HG02970 (cell line): ENCODE measurements around the gene SMTNL1.

Experiments used
- ATAC-seq: cut with Tn5 transposase; IDR thresholded peaks from one replicate; pipeline ENCODE4 v1.9.1; 2021; ENCODE audit warnings: mild to moderate bottlenecking, moderate library complexity, moderate number of reproducible peaks; ENCODE audit not compliant: unreplicated experiment, low FRiP score

Gene SMTNL1

DNA sequence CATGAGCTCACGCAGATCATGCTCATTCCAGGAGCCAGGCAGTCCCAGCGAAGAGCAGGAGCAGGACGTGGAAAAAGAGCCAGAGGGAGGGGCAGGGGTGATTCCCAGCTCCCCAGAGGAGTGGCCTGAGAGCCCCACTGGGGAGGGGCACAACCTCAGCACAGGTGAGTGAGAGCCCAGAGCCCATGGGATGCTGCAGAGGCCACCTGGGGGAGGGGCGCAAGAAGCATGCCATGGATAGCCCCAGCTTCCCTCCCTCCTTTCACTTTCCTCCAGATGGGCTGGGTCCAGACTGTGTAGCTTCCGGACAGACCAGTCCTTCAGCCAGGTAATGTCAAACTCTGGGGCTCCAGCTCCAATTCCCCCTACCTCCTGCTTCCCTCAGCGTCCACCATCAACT lies 6.2 kb downstream of the SMTNL1 start:
- ATAC-seq = no peak

DNA sequence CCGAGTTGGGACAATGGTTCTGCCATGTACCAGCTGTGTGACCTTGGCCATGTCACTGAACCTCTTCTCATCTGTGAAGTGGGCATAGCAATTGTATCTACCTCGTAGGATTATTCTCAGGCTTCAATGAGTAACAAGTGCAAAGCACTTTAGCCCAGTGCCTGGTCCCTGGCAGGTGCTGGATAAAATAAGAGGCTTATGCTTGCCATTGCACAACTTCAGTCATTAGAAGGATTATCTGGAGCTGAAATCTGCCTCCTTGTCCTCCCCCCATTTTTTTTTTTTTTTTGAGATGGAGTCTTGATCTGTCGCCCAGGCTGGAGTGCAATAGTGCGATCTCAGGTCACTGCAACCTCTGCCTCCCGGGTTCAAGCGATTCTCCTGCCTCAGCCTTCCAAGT lies 7.2 kb downstream of the SMTNL1 start:
- ATAC-seq = no peak

DNA sequence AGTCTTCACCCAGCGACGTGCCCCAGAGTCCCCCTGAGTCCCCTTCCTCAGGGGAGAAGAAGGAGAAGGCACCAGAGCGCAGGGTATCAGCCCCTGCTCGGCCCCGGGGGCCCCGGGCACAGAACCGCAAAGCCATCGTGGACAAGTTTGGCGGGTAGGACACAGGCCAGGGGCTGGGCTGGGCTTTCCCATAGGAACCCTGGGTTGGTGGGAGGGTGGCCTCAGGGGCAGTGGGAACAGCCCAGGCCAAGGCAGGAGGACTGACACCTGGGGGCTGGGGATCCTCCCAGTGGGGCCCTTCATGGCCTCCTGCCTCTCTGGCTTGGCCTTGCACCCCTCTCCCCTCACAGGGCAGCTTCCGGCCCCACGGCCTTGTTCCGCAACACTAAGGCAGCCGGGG lies 8.5 kb downstream of the SMTNL1 start:
- no peak for ATAC-seq

DNA sequence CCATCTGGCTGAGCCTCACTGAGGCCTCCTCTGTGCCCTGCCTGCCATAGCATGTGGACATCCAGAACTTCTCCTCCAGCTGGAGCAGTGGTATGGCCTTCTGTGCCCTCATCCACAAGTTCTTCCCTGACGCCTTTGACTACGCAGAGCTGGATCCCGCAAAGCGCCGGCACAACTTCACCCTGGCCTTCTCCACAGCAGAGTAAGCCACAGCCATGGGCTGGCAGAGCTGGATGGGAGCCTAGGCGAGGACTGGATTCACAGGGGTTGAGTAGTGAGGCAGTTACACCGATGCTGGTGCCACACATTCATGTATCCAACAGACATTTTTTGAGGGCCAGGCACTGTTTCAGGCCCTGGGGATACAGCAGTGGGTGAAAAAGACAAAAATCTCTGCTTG lies 9.1 kb downstream of the SMTNL1 start:
- ATAC-seq = no peak

DNA sequence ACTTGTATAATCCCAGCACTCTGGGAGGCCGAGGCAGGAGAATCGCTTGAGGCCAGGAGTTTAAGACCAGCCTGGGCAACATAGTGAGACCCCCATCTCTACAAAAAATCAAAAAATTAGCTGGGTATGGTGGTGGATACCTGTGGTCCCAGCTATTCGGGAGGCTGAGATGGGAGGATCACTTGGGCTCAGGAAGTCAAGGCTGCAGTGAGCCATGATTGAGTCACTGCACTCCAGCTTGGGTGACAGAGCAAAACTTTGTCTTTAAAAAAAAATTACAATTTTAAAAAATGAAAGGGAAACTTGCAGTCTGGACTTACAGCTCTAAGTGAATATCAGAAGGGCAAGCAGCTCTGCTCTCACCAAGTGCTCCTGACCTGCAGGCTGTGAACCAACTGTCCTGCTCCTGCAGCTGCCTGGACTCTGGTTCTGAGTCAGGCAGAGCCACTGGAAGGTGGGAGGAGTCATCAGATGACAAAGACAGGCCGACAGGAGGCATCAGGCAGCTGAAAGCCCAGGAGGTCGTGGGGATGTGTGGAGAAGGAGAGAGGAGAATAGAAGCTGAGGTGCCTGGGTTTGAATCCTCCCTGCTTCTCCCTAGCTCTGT lies 9.6 kb downstream of the SMTNL1 start:
- ATAC-seq = peak; percentile 45

DNA sequence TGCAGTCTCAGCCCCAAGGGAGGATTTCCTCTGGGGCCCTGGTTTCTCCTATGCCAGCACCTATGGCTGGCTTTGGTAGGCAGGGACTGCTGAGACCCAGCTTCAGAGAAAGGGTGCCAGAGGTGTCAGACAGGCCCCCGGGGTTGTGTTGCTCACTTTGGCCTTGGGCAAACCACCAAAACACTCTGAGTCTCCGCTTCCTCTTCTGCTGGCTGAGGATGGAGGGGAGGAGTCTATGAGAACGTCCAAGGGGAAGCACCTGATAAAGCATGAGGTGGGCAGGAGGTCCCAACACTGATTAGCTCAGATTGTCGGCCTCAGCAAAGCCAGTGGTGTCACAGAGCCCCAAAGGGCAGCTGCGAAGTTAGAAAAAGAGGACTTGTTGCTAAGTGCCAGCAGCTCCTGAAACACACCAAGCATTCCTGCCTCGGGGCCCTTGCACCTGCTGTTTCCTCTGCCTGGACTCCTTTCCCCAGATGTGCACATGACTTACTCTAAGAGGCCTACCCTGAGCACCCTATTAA lies 10.5 kb downstream of the SMTNL1 start:
- peak; percentile 84 for ATAC-seq

DNA sequence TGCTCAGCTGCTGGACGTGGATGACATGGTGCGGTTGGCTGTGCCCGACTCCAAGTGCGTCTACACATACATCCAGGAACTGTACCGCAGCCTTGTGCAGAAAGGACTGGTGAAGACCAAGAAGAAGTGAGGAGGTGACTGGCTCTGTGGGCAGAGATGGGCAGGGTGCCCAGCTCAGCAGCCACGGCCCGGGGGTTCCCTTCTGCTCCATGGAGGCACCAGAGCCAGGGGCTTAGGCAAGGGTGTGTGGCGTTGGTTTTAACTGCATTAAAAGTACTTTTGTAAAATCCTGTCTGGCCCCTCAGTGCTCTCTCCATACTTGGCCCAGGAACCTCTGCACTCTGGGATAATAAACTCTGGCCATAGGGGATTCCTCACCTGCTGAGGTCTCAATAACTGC lies 12.6 kb downstream of the SMTNL1 start:
- ATAC-seq = no peak

DNA sequence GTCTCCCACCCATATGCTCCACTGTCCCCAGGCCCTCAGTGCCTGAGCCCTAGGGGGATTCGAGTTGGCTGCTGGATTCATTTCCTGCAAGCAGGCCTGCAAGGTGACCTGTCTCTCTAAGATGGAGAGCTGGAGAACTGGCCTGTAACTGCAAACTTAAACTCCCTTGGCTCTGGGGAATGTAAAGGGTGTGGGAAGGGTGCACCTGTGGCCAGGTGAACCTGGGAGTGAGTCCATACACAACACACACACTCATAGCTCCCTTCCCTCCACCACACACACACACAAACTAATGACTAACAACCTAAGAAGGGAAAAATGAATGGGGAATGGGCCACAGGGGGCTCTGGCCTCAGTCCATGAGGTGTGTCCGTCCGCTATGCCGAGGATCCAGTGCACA lies 14.5 kb downstream of the SMTNL1 start:
- no peak for ATAC-seq

DNA sequence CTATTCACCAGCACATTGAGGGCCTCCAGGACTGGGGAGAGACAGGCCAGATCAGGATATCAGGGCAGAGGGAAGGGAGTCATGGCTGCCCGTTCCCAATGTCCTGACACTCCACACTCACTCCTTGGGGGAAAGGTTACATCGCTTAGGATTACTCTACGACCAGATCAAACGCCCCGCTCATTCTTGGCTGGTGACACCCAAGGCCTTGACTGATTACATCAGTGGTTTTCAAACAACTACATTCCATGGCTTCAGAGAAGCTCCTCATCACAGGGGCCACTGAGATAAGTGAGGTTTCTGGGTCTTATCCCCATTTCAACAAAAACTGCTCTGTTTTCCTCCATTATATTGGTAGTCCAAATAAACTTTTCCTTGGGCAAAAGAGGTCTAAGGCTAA lies 15.1 kb downstream of the SMTNL1 start:
- no peak for ATAC-seq

DNA sequence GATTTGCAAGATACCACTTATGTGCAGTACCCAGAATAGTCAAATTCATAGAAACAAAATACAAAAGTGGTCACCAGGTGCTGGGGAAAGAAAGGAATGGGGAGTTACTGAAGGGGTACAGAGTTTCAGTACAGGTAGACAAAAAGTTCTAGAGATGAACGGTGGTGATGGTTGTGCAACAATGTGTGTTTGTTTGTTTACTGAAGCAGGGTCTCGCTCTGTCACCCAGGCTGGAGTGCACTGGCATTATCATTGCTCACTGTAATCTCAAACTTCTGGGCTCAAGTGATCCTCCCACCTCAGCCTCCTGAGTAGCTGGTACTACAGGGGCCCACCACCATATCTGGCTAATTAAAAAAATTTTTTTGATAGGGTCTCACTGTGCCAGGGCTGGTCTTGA lies 18.0 kb downstream of the SMTNL1 start:
- no peak for ATAC-seq

DNA sequence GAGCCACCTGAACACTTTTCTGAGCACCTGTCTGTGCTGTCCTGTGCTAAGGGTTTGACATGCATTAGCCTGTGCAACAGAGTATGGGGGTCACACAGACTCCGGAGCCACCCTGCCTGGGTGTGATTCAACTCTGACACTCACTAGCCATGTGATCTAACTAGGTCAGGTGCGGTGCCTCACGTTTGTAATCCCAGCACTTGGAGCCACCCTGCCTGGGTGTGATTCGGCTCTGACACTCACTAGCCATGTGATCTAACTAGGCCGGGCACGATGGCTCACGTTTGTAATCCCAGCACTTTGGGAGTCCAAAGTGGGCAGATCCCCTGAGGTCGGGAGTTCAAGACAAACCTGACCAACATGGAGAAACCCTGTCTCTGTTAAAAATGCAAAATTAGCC lies 18.6 kb downstream of the SMTNL1 start:
- no peak for ATAC-seq

DNA sequence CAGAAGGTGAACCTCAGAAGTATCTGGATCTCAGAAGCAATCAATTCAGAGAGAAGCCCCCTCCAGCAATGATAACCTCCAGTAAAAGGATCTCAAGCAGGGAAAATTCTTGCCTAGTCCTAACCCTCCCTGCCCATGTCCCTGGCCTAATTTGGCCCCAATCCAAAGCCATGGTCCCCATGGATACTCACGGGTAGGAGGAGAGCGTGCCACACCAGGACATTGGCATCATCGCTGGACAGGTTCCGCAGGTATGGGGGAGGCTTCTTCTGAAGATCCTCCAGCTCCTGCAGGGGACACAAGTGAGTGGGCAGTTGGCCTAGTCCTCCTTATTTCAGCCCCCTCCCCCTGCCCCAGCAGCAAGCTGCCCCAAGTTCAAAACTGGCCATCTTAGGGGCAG lies 22.8 kb downstream of the SMTNL1 start:
- ATAC-seq = no peak

DNA sequence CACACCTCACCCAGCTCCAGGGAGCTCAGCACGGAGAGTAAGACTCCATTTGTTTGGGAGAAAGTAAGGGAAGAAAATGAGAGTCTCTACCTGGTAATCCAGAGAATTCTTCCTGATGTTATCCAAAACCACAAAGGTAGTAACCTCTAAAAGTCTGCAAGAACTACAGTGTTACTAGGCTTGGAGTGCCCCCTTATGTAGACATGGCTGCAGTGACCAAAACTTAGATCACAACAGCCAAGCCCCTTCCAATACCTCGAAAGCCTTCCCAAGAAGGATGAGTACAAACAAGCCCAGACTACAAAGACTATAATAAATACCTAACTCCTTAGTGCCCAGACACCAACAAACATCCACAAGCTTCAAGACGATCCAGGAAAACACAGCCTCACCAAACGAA lies 25.2 kb downstream of the SMTNL1 start:
- no peak for ATAC-seq

DNA sequence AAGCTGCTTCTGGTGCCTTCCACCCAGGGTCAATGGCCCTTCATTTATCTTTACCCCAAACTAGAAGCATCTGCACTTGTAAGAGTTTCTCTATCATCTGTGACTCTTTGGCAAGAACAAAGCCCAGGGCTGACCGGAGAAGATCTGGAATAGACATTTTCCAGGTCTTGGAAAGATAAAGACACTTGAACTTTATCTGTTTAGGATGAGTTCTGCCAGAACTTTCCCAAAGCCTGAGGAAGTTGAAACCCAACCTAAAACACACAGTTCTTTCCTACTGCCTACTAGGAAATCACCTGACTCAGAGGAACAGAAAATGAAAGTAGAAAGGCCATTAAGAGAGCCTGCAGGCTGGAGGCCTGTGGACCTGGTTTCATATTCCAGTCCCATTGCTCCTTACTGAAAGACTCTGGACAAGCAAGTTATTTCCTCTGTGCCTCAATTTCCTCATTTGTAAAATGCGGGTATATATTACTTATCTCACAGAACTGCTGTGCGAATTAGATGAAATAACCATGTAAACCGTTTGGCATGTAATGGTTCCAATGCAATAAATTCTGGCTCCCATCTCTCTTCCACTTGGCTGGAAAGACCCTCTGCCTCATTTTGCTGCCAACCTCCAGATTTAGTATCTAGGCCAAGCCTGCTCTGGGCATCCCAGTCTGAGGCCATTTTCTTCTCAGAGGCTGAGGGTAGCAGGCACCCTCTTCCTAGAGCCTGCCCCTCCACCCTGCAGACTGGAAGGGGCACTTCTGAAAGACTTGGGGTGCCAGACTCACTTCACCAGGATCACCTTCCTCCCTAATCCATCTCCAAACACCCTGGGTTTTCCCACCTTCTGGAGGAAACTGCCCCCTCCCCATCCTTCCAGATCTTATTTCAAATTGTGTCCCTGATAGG lies 28.9 kb downstream of the SMTNL1 start:
- peak; percentile 56 for ATAC-seq

DNA sequence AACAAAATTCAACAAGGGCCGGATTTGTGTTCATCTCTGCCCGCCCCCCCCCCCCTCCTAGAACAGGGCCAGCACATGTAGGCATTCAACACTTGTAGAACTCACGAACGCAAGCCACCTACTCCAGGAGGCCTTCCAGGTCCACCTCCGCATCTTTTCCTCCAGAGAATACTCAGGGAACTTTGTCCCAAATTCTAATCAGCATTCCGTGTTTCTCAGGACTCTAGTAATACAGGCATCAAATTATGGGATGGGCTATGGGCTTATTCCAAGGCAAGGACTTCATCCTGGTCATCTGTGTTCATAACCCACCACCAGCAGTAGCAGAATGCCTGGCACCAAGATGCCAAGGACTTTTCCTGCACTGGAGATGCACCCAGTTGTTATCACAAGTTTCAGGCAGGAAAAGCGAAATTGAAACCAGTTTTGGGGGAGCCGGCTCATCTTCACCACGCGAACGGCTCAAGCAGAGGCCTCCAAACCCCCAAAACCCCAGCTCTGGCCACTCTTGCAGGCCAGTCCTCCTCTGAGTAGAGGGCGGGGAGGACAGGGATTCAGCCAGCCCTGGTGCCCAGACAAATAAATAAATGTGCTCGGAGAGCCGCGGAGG lies 29.6 kb downstream of the SMTNL1 start:
- ATAC-seq = no peak

DNA sequence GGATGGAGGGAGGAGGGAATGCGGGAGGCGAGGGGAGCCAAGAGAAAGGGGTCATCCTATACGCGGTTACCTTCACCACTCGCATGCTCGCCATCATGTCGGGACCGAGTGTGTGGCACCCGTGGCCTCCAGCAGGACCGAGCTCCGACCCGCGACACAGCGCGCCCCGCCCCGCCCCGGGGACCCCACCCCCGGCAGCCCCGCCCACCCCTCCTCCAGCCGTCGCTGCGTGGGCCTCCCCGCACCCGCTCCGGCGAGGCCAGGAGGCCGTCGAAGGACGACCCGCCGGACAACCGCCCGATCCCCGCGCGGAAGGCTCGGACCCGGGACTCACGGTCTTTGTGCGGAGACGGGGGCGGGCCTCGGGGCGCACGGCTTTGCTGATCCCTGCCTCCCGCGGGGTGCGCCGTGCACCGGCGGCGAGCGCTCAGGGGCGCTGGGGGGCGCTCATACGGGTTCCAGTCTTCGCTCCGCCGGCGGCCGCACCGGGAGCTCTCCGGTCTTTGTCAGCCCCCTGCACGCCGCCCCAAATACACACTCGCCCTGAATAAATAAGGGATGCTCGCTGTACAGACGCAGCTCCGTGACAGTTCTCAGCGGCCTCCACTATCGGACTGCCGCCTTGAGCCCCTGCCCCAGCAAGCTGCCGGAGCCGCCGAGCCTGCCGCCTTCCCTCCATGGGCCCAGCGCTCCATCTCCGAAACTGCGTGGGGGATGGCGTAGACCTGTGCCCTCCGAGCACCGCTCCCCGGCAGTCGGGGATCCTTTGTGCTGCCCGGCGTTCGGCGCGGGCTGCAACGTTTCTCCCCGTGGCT lies 30.3 kb downstream of the SMTNL1 start, which contains the start of gene UBE2L6:
Gene UBE2L6 (minus strand): TSS at position 158 of the 815 bp plus-strand sequence. CDS start 61 bp downstream, at position 97.
- peak; percentile 57 for ATAC-seq

DNA sequence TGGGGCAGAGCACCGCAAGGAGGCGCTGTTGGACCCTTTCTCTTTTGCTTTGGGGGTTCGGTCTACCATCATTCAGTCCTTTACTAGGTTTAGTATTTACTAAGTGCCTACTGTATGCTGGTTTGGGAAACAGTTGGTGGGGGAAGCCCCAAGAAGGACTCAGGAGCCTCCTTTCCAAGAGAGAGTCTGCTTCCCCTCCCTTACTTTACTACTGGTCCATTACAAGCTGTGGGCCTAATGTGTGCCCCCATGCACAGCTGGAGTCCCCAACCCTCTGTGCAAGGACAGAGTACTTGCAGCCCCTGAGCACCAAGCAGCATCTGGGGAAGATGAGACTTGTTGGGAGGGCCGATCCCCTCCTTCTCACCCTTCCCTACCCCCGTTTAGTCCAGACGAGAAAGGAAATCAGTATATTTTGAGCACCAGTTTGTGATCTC lies 31.0 kb downstream of the SMTNL1 start:
- peak; percentile 6 for ATAC-seq

DNA sequence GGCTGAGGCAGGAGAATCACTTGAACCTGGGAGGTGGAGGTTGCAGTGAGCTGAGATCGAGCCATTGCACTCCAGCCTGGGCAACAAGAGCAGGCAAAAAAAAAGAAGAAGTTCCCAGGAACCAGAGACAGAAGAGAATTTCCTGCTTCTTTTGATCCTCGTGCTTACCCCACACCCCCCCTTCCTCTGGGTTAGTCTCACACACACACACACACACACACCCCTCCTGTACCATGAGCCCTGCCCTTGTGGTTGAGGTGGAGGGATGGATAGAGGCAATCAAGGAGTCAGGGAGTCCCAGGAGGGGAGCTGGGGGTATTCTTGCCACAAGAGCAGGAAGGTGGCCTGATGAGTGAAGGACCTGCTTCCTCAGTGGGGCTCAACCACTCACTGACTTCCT lies 34.2 kb downstream of the SMTNL1 start:
- no peak for ATAC-seq

DNA sequence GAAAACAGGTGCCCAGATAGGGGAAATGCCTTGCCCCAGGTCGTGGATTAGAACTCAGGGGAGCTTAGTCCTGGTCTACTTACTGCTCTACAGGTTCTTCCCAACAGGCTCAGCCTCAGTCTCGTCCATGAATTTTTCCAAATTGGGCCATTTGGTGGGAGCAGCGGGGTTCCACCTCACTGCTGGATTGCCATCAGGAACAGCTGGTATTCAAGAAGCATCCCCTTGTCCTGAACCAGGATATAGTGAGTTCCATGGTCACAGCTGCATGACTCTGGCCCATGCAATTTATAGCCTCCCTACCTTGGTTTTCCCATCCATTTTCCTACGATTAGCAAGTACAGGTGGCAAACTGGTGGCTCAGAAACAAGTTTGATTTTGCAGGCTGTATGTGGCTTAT lies 36.7 kb downstream of the SMTNL1 start:
- ATAC-seq = no peak

DNA sequence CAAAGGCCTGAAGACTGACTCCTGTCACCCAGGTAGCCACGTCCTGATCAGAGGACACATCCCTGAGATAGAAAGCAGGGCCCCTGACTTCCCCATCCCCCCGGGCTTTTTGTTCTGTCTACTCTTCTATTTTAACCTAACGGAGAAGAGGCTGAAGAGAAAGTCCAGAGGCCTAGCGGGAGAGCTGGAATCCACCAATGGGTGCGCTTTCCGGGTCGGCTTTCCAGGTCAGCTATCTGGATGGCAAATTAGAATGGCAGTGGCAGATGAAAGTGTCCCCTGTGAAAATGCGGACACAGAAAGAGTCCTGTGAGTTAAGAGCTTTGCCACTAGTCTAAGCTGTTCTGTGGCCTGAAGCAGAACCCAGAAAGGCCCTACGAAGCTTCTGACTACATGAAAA lies 46.9 kb downstream of the SMTNL1 start:
- no peak for ATAC-seq
